Kidney epithelial cell (primary cell): ENCODE results near the gene GALNT11. TPM values are rescaled to one million over a fixed set of nuclear protein-coding genes. Genes with fewer than 3 reads are reported as not detected.

ENCODE experiments used
- DNase-seq: peaks from one replicate; pipeline ENCODE4 v3.0.0-alpha.2; 2010; ENCODE audit warnings: low read depth
- H3K27me3 ChIP-seq: 2 replicates; pipeline ENCODE4 v1.6.0; 2011; ENCODE audit warnings: low read length; ENCODE audit not compliant: control insufficient read depth, insufficient read depth
- H3K36me3 ChIP-seq: 2 replicates; pipeline ENCODE4 v1.5.1; 2011; ENCODE audit warnings: low read length; ENCODE audit not compliant: control insufficient read depth, insufficient read depth
- H3K4me3 ChIP-seq: 2 replicates; pipeline ENCODE4 v1.5.1; 2011; ENCODE audit warnings: low read depth, mild to moderate bottlenecking, control low read depth, low read length
- CTCF ChIP-seq: IDR thresholded peaks from 2 replicates; pipeline ENCODE4 v1.5.1; 2011; ENCODE audit warnings: mild to moderate bottlenecking, moderate library complexity, low read length, control low read depth, inconsistent platforms; ENCODE audit not compliant: insufficient read depth, poor library complexity, severe bottlenecking
- total RNA-seq: library from RNA; depleted of rRNA; stranded (reverse); fragments of >200 nt; gene quantifications from 2 replicates; pipeline ENCODE4 v1.2.3, GENCODE V29; 2015

The GALNT11 gene
- total RNA-seq, 1 donor from 2014 or later, result 36.0 TPM

GRCh38 chr7:152115021-152115718, 89.7 kb downstream of the GALNT11 start:
- H3K27me3 ChIP-seq, result no peaks in the 10 kb centered on the region
- H3K36me3 ChIP-seq, result peaks cover 2% of the 10 kb centered on the region
- TF ChIP-seq CTCF, result no peak
- no peak overlapping the region for H3K4me3 ChIP-seq
- no peak for DNase-seq

DNA sequence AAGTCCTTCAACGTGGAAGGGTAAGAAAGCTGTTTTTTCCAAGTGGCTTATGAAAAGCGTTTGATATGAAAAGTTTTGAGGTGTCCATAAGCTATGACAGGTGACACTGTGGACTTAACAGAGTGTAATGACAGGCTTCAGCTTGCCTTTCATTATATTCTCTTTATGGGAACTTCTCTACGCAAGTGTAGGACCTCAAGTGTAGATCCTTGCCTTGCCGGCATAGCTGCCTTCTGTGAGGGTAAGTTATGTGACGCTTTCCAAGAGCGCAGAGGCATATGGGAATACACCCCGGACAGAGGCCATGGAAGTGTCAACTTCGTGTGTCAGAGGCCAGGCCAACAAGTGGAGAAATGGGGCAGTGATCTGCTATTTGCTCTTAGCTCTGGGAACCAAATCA, 91.9 kb downstream of the GALNT11 start:
- no peak for DNase-seq
- Histone ChIP-seq H3K27me3 (no peaks in the 10 kb centered on the region), H3K36me3 (peaks cover 3% of the 10 kb centered on the region), H3K4me3 (no peak overlapping the region)
- TF ChIP-seq CTCF, result no peak

- no peak for DNase-seq
- H3K4me3 ChIP-seq, result no peak overlapping the region
- no peak for TF ChIP-seq CTCF
- H3K36me3 ChIP-seq, result peaks cover 3% of the 10 kb centered on the region
- H3K27me3 ChIP-seq, result no peaks in the 10 kb centered on the region
Observed at GRCh38 chr7:152120210-152120609, 94.7 kb downstream of the GALNT11 start.

- no peak for DNase-seq
- no peak for TF ChIP-seq CTCF
- Histone ChIP-seq H3K36me3 (peaks cover 3% of the 10 kb centered on the region), H3K4me3 (no peak overlapping the region), H3K27me3 (no peaks in the 10 kb centered on the region)
Observed at GRCh38 chr7:152120776-152121175, 95.3 kb downstream of the GALNT11 start.

DNA sequence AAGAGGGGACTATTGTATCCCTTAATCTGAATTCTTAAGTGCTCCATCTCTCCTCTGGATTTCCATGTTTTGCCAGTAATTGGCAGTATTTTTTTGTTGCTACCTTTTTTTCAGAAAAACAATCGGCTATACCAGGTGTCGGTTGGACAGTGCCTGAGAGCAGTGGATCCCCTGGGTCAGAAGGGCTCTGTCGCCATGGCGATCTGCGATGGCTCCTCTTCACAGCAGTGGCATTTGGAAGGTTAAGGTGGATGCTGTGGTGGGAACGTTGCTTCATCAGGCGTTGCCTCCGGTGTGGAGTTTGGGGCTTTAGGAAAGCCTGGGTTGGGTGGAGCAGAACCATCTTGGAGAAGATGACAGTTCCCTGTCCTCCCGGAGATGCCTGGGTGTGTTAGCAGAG, 96.0 kb downstream of the GALNT11 start:
- H3K4me3 ChIP-seq, result no peak overlapping the region
- no peak for DNase-seq
- no peak for TF ChIP-seq CTCF
- peaks cover 3% of the 10 kb centered on the region for H3K36me3 ChIP-seq
- no peaks in the 10 kb centered on the region for H3K27me3 ChIP-seq

- no peak for TF ChIP-seq CTCF
- no peak overlapping the region for H3K4me3 ChIP-seq
- no peak for DNase-seq
- H3K36me3 ChIP-seq, result peaks cover 3% of the 10 kb centered on the region
- no peaks in the 10 kb centered on the region for H3K27me3 ChIP-seq
Observed at GRCh38 chr7:152122540-152122939, 97.1 kb downstream of the GALNT11 start.
